ENCODE results near the gene ZNF236.

- no peak for TF ChIP-seq YY1 (IDR thresholded peaks at IDR 0.05; ENCODE audit: insufficient read depth, insufficient read length)
- no peak for TF ChIP-seq ZNF274 (IDR thresholded peaks at IDR 0.05; ENCODE audit: low read depth, low read length)
- TF ChIP-seq SUZ12 (IDR thresholded peaks at IDR 0.05; ENCODE audit: extremely low read depth, insufficient read depth, insufficient read length) = no peak
Measured at GRCh38 chr18:76913583-76913982, 91.2 kb downstream of the ZNF236 start.

All from NT2/D1 (cell line).